Globus pallidus (tissue), 1 donor: ENCODE results near the gene NELL1.
A peak's percentile ranks its signal among the peaks of the same experiment; 100 is the strongest.
"Not testable (repeated sequence)": the region's sequence is repeated elsewhere in the genome, so short reads cannot be mapped to it uniquely, and the experiment has no call there.

Experiments used
- DNase-seq: peaks from one replicate; pipeline ENCODE4 v3.0.0-alpha.2; 2015; ENCODE audit warnings: low spot score

Gene NELL1

GRCh38 chr11:20770414-20770946 lies 101.1 kb downstream of the NELL1 start:
- DNase-seq: no peak

- no peak for DNase-seq
These were observed 101.6 kb downstream of the NELL1 start for GRCh38 chr11:20771026-20771425.

- no peak for DNase-seq
These were observed 102.3 kb downstream of the NELL1 start for GRCh38 chr11:20771681-20772080.

- DNase-seq: no peak
These were observed 105.9 kb downstream of the NELL1 start for GRCh38 chr11:20775331-20775730.

GRCh38 chr11:20782775-20783174 lies 113.4 kb downstream of the NELL1 start:
- no peak for DNase-seq

DNA sequence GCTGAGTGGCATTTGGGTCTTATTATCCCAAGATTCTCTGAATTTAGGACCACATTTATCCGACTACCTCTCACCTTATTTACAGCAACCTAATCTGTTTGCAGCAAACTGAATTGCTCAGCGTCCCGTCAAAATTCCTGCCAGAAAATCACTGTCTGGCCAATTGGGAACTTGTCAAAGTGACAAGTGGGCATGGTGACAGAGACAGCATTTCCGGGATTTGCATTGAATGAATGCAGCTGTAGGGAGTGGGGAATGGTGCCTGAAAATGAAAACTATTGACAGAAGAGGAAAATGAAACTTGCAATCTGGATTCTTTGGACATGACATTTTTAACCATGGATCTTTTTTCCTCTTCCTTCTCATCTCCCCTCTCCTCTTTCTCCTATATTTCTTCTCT lies 113.8 kb downstream of the NELL1 start:
- no peak for DNase-seq

GRCh38 chr11:20790622-20791021 lies 121.2 kb downstream of the NELL1 start:
- DNase-seq: no peak

DNA sequence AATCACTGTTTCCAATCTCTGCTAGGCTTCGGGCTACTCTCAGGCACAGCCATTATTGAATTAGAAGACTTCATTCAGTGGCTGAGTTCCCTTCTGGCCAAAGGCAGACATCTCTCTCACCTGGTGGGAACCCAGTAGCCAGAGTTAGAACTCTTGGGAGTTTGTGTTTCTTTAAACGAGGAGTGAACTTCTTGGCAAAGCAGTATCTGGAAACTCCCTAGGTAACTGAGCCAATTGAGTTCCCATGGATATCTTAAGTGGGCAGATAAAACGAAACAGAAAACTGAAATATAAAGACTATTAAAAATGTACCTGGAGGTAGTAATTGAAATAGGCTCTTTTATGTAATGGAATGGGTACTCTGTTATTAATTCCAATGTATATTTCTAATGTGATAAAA lies 125.6 kb downstream of the NELL1 start:
- DNase-seq: no peak

DNA sequence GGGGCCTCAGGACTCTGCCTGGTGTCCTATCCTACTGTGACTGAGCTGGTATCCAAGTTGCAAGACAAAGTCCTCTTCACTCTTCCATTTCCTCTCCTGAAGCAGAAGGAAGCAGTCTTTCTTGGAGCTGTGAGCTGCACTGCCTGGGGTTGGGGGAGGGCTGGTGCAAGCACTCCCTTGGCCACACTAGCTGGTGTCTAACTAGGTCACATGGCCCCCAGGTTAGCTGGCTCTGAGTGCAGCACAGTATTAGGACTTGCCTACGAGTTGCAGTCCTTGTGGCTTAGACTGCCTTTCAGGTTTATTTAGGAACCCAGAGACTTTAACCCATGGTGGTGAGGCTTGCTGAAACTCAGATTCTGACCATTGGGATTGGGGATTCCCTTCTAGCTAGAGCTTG lies 138.9 kb downstream of the NELL1 start:
- DNase-seq: no peak

- DNase-seq: no peak
These were observed 151.7 kb downstream of the NELL1 start for GRCh38 chr11:20821046-20821445.

GRCh38 chr11:20821470-20821869 lies 152.1 kb downstream of the NELL1 start:
- DNase-seq: no peak

DNA sequence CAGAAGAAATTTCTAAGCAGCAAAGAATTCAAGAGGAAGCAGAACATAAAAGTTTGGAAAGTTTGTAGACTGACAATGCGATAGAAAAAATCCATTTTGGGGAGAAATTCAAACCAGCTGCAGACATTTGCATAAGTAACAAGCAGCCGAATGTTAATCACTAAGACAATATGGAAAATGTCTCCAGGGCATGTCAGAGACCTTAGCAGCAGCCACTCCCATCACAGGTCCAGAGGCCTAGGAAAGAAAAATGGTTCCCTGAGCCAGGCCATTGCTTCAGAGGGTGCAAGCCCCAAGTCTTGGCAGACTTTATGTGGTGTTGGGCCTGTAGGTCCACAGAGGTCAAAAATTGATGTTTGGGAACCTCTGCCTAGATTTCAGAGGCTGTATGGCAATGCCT lies 155.4 kb downstream of the NELL1 start:
- DNase-seq: no peak

- DNase-seq: no peak
These were observed 166.2 kb downstream of the NELL1 start for GRCh38 chr11:20835561-20835960.

- DNase-seq: no peak
These were observed 169.8 kb downstream of the NELL1 start for GRCh38 chr11:20839231-20839630.

GRCh38 chr11:20840341-20840740 lies 171.0 kb downstream of the NELL1 start:
- no peak for DNase-seq

- DNase-seq: no peak
These were observed 174.8 kb downstream of the NELL1 start for GRCh38 chr11:20844216-20844615.

GRCh38 chr11:20844630-20845029 lies 175.2 kb downstream of the NELL1 start:
- no peak for DNase-seq

GRCh38 chr11:20854215-20854955 lies 185.0 kb downstream of the NELL1 start:
- DNase-seq: no peak

DNA sequence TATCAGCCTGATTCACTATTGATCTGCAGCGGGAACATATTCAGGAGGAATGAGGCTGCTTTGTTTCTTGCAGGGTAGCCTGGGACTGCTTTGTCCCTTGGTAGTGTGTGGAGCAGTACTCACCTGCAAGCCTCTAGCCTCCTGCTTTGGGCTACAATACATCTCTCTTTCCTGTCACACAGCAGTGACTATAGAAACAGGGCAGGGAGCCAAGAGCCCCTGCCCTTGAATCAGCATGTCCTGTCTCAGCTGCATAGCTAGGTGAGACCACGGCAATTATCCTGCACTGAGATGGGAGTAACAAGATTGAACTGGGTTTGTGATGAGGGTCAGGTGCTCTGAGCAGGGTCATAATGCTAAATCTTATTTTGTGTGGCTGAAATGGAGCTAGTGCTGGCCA lies 191.9 kb downstream of the NELL1 start:
- DNase-seq: no peak

GRCh38 chr11:20862263-20862662 lies 192.9 kb downstream of the NELL1 start:
- DNase-seq: not testable (repeated sequence)

DNA sequence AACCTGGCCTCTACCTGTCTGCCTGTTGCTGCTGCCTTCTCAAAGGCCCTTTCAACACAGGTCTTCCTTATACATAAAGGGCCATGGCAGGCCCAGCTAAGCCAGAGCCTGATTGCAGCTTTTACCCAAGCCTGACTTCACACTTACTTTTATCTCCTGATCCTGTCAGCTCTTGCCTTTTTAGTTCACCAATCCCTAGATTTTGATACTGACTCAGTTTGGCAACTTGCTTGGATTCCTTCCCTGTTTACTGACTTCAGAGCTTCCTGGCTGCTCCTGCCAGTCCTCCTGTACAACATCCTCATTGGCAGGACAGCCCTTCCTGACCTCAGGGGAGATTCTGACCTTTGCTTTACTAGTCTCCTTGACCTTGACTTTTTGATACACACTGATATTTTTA lies 195.2 kb downstream of the NELL1 start:
- DNase-seq: no peak

DNA sequence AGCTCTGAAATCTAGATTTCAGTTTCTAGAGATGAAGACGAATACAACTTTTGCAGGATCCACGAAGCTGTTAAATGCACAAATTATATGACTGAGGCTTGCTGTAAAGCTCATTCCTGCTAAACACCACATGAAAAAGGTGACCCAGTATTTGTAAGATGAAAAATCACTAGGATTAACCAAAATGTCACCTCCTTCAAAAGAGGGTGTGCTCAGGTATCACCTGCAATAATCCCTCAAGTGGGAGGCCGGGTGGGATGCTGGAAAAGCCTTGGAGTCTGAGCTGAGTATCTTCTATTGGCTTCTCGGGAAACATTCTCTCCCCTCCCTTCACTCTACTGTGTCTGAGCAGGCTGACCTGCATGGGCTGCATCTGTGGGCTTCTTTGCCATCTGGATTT lies 195.8 kb downstream of the NELL1 start:
- no peak for DNase-seq

GRCh38 chr11:20869123-20869522 lies 199.7 kb downstream of the NELL1 start:
- DNase-seq: no peak

DNA sequence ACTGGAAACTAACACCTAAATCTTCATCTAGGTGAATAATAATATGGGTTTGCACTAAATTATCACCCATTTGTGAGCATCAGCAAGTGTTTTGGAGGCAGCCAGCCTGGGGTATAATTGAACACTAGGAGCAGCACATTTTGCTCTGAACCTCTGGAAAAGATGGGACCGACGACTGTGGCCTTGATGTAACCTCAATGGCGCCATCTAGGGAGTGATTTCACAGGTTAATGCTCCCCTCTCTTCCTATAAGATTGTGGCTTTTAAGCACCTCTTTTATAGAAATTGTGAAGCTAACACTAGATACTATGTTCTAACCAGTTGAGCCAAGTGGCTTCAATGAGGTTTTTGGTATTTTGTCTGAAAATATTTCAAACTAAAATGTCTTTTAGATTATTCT lies 203.7 kb downstream of the NELL1 start:
- peak; percentile 40 for DNase-seq
